ENCODE data around the gene MAP2K5. TPM values are rescaled to one million over a fixed set of nuclear protein-coding genes. Genes with fewer than 3 reads are reported as not detected.

Gene MAP2K5
- total RNA-seq, 1 donor from 2014 or later = 30.7 TPM

GRCh38 chr15:67550522-67550921, 8.0 kb downstream of the MAP2K5 start:
- H3K36me3 Mint-ChIP-seq (ENCODE audit: insufficient read depth) = peaks cover 9% of the 10 kb centered on the region

GRCh38 chr15:67551207-67551743, 8.8 kb downstream of the MAP2K5 start:
- Mint-ChIP-seq H3K4me3 (ENCODE audit: low read depth) (no peak overlapping the region), H3K4me1 (ENCODE audit: low read depth) (peaks cover 12% of the 10 kb centered on the region), H3K9me3 (ENCODE audit: low read depth) (no peaks in the 10 kb centered on the region), H3K36me3 (ENCODE audit: insufficient read depth) (peaks cover 12% of the 10 kb centered on the region), H3K27ac (no peak overlapping the region), H3K27me3 (no peaks in the 10 kb centered on the region)
- no peak for DNase-seq (ENCODE audit: low spot score, unreplicated experiment)
- TF ChIP-seq CTCF (IDR thresholded peaks at IDR 0.05; ENCODE audit: unreplicated experiment) = no peak

More at GRCh38 chr15:67550522-67550921, 8.0 kb downstream of the MAP2K5 start:
- no peak overlapping the region for H3K27ac Mint-ChIP-seq
- no peak for DNase-seq (ENCODE audit: low spot score, unreplicated experiment)
- TF ChIP-seq CTCF (IDR thresholded peaks at IDR 0.05; ENCODE audit: unreplicated experiment) = no peak
- H3K4me3 Mint-ChIP-seq (ENCODE audit: low read depth) = no peak overlapping the region
- H3K4me1 Mint-ChIP-seq (ENCODE audit: low read depth) = peaks cover 12% of the 10 kb centered on the region
- no peaks in the 10 kb centered on the region for H3K27me3 Mint-ChIP-seq
- H3K9me3 Mint-ChIP-seq (ENCODE audit: low read depth) = no peaks in the 10 kb centered on the region

GRCh38 chr15:67554580-67554979, 12.1 kb downstream of the MAP2K5 start:
- Mint-ChIP-seq H3K27ac (no peak overlapping the region), H3K4me3 (ENCODE audit: low read depth) (no peak overlapping the region), H3K9me3 (ENCODE audit: low read depth) (peaks cover 5% of the 10 kb centered on the region), H3K27me3 (no peaks in the 10 kb centered on the region), H3K4me1 (ENCODE audit: low read depth) (peaks cover 21% of the 10 kb centered on the region), H3K36me3 (ENCODE audit: insufficient read depth) (peaks cover 18% of the 10 kb centered on the region)
- no peak for DNase-seq (ENCODE audit: low spot score, unreplicated experiment)
- no peak for TF ChIP-seq CTCF (IDR thresholded peaks at IDR 0.05; ENCODE audit: unreplicated experiment)

- Mint-ChIP-seq H3K36me3 (ENCODE audit: insufficient read depth) (peaks cover 16% of the 10 kb centered on the region), H3K4me1 (ENCODE audit: low read depth) (peaks cover 16% of the 10 kb centered on the region), H3K27me3 (no peaks in the 10 kb centered on the region), H3K9me3 (ENCODE audit: low read depth) (peaks cover 5% of the 10 kb centered on the region), H3K4me3 (ENCODE audit: low read depth) (no peak overlapping the region), H3K27ac (no peak overlapping the region)
- DNase-seq (ENCODE audit: low spot score, unreplicated experiment) = no peak
- TF ChIP-seq CTCF (IDR thresholded peaks at IDR 0.05; ENCODE audit: unreplicated experiment) = no peak
These were observed 14.6 kb downstream of the MAP2K5 start for GRCh38 chr15:67556976-67557570.

- peaks cover 18% of the 10 kb centered on the region for H3K4me1 Mint-ChIP-seq (ENCODE audit: low read depth)
- no peak for DNase-seq (ENCODE audit: low spot score, unreplicated experiment)
- no peaks in the 10 kb centered on the region for H3K27me3 Mint-ChIP-seq
- peaks cover 18% of the 10 kb centered on the region for H3K36me3 Mint-ChIP-seq (ENCODE audit: insufficient read depth)
- H3K27ac Mint-ChIP-seq = peak overlapping the region; percentile 74
- H3K4me3 Mint-ChIP-seq (ENCODE audit: low read depth) = no peak overlapping the region
- TF ChIP-seq CTCF (IDR thresholded peaks at IDR 0.05; ENCODE audit: unreplicated experiment) = no peak
- peaks cover 5% of the 10 kb centered on the region for H3K9me3 Mint-ChIP-seq (ENCODE audit: low read depth)
These were observed 16.0 kb downstream of the MAP2K5 start for GRCh38 chr15:67558502-67558901.
